ENCODE results near the gene ATG13. TPM values are rescaled to one million over a fixed set of nuclear protein-coding genes. Genes with fewer than 3 reads are reported as not detected.

The ATG13 gene
- total RNA-seq, 2 experiments from 2014 or later = 52.5 to 59.0 TPM

DNA sequence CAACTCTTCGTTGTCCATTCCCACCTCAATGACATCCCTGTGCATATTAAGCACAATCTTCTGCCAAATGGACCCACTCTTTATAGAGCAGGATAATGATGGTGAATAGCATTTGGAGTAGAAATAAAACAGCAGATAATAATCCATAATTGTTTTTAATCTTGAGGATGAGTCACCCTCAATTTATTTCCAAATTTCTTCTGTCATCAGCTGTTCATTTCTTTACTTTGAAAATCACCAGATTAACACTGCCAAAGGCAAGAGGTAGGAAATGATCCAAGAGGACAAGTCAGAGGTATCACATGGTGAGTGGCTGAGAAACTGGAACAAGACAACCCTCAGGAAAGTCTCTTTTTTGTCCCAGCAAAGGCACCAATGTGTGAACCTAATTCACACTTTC lies 16.2 kb upstream of the ATG13 start:
- CTCF ChIA-PET = no interaction called here
- POLR2A ChIA-PET = no interaction called here

DNA sequence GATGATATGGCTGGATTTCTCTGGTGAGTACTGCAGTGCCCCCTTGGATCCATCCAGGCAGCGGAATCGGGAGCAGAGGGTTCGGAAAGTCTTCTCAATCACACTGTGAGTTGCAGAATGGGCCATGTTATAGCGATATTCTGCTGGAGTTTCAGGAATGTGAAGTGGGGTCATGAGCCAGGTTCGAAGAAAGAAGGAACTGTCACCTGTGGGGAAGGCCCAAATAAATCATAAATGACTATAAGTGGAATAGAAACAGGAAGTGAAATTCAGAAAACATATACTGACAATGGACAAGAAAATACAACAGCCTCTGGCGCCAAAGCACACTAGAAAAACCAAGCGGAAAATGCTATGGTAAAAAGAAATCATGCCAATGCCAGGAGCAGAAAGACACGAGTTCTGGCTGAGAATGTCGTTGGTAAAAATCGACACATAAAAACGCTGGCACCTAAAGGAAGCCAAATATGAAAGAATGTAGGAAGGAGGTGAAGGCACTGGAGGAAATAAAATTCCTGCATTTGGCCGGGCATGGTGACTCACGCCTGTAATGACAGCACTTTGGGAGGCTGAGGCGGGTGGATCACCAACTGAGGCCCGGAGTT lies 13.5 kb upstream of the ATG13 start:
- ChIA-PET CTCF (no interaction called here), POLR2A (no interaction called here)

DNA sequence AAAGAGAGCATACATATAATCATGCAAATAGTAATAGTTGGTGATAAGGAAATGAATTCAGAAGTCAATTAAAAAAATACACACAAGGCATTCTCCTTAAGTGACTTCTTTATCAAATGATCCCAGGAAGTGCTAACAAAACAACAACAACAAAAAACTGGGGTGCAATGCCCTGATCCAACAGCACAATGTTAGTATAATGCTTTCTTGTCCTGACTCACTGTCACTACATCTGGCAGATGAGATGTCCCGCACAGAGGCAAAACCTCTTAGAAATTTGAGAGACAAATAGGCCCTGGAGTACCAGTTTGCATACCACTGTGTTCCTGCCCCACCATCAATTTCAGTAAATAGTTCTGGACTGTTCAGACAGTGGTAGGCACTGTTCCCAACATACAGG lies 12.6 kb upstream of the ATG13 start:
- POLR2A ChIA-PET = no interaction called here
- CTCF ChIA-PET = interaction anchor here (0.7 kb wide), 1 partner anchor 48 kb away, joined by 3 read pairs; no protein-coding TSS in a partner anchor

DNA sequence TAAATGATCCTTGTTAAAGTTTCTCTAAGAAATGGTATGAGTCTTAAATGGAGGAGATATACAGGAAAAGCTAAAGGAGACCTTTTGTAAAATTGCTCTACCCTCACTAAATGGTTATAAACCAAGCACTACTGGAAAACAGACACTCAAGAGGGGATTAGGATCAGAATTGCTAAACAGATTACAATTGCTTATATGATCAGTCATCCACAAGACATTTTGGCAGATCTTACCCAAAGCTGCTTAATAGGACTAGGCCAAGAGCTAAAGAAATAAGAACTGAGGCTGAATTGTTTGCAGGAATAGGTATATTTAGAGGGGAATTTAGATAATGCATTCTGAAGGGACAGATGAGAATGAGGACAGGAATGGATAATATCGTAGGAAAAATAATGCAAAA lies 9.8 kb upstream of the ATG13 start:
- CTCF ChIA-PET = no interaction called here

DNA sequence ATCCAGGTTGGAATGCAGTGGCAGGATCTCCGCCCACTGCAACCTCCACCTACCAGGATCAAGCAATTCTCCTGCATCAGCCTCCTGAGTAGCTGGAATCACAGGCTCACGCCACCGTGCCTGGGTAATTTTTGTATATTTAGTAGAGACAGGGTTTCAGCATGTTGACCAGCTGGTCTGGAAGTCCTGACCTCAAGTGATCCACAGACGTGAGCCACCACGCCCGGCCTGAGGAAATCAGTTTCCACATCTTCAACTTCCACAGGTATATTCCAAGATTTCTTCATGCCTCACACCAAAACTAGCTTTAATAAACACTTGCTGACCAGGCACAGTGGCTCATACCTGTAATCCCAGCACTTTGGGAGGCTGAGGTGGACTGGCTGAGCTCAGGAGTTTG lies 8.0 kb upstream of the ATG13 start:
- ChIA-PET POLR2A (interaction anchor here (0.7 kb wide), 1 partner anchor 763 kb away, joined by 9 read pairs; no protein-coding TSS in a partner anchor), CTCF (interaction anchor here (0.7 kb wide), 1 partner anchor 327 kb away, joined by 3 read pairs; no protein-coding TSS in a partner anchor)

More for the DNA sequence above, 9.8 kb upstream of the ATG13 start:
- POLR2A ChIA-PET = interaction anchor here (0.5 to 0.7 kb wide), 2 partner anchors 15 to 100 kb away, joined by 3 to 6 read pairs; no protein-coding TSS in a partner anchor

DNA sequence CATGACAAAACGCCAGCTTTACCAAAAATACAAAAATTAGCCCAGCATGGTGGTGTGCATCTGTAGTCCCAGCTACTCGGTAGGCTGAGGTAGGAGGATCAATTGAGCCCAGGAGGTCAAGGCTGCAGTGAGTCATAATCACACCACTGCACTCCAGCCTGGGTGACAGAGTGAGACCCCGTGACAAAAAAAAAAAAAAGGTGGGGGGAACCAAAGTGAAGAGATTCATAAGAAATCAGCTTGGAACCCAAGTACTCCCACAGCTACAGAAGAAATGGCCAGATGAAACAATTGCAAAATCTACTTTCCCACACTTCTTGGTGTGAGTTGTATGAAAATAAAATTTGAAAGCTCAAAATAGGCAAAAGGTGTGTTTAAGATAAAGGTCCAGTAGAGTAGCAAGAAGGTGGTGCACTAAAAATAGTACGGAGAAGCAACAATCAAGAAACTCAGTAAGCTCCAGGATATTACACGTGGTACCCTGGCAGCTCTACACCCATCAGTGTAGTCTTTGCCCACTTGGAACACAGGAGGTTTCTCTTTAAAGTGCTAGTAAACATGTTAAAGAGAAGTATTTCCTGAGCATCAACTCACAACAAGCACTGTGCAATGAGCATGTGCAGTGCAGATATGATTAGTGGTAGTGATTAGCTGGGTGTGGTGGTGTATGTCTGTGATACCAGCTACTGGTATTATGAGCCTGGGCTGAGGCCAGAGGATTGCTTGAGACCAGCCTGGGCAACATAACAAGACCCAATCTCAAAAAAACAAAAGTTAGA lies 5.6 kb upstream of the ATG13 start:
- ChIA-PET CTCF (interaction anchor here (0.7 kb wide), 1 partner anchor 70 kb away, joined by 3 read pairs; no protein-coding TSS in a partner anchor), POLR2A (no interaction called here)

DNA sequence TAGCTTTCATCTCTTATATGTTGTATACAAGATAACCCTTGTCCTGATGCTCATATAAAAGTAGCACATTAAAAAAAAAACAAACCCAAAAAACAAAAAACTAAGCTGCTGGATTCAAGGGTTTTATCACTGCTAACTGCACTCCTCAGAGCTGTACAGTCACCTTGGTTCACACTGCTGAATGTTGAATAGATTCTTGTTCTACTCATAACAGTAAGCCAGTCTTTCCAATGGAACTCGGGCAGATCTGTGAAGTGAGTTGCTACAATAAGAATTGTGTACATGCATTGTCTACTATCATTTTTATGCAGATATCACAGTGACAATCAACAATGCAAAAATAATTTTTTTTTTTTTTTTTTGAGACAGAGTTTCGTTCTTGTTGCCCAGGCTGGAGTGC lies 5.0 kb upstream of the ATG13 start:
- CTCF ChIA-PET = interaction anchor here (0.7 kb wide), 1 partner anchor 70 kb away, joined by 3 read pairs; no protein-coding TSS in a partner anchor
- POLR2A ChIA-PET = no interaction called here

DNA sequence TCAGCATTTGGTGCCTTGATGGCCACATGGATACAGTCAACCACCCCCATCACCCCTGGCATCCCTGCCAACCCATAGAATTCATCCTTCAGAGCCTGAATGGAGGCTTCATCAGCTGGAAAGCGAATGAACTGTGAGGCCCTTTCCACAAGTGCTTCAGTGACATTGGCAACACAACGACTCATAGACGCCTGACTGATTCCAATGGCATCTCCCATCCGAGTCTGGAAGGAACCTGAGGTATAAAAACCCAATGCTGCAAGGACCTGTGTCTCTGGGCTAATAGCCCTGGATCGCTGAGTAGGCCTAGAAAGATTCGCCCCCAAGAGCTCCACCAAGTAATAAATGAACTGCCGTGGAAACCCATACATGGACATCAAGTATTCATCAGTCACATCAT lies 1.6 kb upstream of the ATG13 start:
- ChIA-PET CTCF (interaction anchor here (1.1 kb wide), 1 partner anchor 87 kb away, joined by 3 read pairs; no protein-coding TSS in a partner anchor), POLR2A (interaction anchor here (0.6 to 1.7 kb wide), 2 partner anchors 22 to 41 kb away, joined by 4 to 6 read pairs; partner anchors contain the start of gene AMBRA1)

DNA sequence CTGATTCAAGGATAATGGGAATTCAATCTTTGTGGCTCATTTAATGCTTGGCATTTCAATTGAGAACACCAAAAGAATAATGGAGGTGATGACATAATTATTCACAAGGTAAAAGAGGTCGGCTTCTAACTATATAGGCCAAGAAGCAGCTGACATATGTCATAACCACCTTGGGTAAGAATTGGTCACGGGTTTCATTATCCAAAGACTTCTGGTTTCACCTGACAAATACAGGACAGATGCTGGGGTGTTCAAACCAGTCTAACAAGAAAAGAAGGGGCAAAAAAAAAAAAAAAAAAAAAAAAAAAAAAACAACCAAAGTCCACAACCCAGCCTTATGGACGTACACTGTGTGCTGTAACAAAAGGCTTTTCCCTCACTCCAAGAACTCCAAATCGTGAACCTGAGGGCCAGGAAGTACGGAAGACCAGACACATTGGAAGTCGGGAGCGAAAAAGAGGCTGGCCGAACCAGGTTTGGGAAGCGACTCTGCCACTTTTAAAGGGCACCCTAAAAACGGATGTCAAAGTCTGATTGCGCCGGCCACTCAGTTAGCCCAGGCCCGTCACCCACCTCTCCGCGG lies 711 bp upstream of the ATG13 start:
- CTCF ChIA-PET = interaction anchor here (0.6 to 1.3 kb wide), 6 partner anchors 25 to 653 kb away, joined by 3 to 8 read pairs (median 4); partner anchors contain the start of gene MADD

DNA sequence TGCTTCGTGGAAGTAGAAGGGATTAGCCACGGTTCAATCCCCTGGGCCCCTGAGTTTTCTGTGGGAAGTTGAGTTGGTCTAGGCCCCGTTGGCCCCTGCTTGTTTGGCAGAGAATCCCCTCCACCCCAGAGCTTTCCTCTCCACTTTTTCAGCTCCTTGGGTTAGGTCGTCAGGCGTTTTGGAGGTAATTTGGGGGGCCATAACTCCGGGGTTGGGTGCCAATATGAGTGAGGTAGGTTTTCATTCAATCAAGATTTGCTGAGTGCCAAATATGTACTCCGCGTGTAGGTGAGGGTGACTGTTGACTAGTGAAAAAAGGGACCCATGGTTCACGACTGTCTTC lies 590 bp downstream of the ATG13 start:
- CTCF ChIA-PET = interaction anchor here (0.8 to 1.8 kb wide), 9 partner anchors 13 to 257 kb away, joined by 3 to 8 read pairs (median 3); partner anchors contain the start of gene AMBRA1
- POLR2A ChIA-PET = interaction anchor here (0.6 to 1.0 kb wide), 3 partner anchors 53 to 645 kb away, joined by 3 to 7 read pairs (median 4); no protein-coding TSS in a partner anchor

More for the DNA sequence above, 711 bp upstream of the ATG13 start:
- POLR2A ChIA-PET = interaction anchor here (0.7 to 1.7 kb wide), 2 partner anchors 23 to 126 kb away, joined by 4 to 11 read pairs; partner anchors contain the start of gene AMBRA1

DNA sequence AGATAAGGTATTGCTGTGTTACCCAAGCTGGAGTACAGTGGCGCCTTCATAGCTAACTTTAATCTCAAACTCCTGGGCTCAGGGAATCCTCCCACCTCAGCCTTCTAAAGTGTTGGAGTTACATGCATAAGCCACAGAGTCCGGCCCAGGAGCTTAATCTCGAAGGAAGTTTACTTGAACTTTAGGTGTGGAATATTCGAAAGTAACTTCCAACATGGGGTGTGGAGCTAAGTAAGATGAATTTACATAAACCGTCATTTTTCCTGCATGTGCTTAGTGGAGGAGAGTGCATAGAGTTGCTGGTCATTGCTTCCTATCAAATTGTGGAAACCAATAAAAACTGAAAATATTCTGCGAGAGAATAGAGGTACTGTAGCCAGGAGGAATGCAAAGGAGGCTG lies 1.5 kb downstream of the ATG13 start:
- ChIA-PET CTCF (interaction anchor here (0.6 to 1.8 kb wide), 8 partner anchors 9 to 251 kb away, joined by 3 to 4 read pairs (median 3); partner anchors contain the start of gene AMBRA1), POLR2A (no interaction called here)

DNA sequence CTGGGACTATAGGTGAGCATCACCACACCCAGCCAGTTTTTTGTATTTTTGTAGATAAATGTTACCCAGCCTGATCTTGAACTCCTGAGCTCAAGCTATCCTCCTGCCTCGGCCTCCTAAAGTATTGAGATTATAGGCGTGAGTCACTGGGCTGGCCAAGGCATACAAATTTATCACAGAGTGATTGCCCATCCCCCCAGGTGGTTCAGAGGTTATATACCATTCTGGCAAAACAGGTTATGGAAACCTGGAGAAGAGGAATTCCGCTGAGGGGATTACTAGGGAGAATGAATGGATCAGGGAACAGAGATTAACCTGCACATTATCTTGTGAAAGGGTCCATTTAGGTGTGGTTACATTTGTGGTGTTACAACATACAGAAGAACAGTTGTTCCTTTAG lies 8.1 kb downstream of the ATG13 start:
- CTCF ChIA-PET = interaction anchor here (0.8 kb wide), 1 partner anchor 69 kb away, joined by 3 read pairs; no protein-coding TSS in a partner anchor

DNA sequence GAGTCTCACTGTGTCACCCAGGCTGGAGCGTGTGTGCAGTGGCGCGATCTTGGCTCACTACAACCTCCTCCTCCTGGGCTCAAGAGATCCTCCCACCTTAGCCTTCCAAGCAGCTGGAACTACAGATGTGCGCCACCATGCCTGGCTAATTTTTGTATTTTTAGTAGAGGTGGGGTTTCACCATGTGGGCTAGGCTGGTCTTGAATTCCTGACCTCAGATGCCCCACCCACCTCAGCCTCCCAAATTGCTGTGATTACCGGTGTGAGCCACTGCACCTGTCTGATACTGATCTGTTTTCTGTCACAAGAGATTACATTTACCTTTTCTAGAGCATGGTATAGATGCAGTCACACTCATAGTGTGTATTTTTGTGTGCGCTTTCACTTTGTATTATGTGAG lies 11.6 kb downstream of the ATG13 start:
- ChIA-PET POLR2A (no interaction called here), CTCF (no interaction called here)

More for the DNA sequence above, 8.1 kb downstream of the ATG13 start:
- POLR2A ChIA-PET = no interaction called here

DNA sequence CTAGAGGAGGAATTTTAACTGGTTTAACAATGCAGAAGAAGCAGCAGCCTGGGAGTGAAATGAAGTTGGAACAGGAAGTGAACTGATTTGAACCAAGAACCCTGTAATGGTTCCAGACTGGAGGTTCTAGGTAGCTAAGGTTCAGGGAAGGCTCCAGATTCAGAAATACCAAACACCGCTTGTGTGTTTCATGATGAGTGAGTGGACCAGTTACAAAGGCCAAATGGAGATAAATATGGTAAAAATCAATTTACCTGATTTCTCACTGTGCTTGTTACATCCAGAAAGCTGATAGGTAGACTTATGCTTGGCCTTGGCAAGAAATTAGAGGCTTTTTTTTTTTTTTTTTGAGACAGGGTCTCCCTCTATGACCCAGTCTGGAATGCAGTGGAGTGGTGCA lies 12.9 kb downstream of the ATG13 start:
- CTCF ChIA-PET = interaction anchor here (0.6 to 0.9 kb wide), 3 partner anchors 9 to 89 kb away, joined by 3 to 5 read pairs (median 3); no protein-coding TSS in a partner anchor
- POLR2A ChIA-PET = no interaction called here

DNA sequence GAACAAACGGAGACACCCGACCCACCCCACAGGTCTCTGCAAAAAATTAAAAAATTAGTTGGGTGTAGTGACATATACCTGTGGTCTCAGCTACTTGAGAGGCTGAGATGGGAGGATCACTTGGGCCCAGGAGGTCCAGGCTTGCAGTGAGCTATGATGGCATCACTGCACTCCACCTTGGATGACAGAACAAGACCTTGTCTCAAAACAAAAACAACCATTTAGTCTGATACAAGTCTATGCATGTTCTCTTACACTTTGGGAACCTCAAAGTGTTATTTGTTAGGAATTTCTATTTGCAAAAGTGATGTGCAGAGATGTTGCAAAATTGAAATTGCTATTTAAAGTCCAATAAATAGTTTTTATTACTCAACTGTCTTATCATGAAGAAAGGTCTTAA lies 14.3 kb downstream of the ATG13 start:
- POLR2A ChIA-PET = interaction anchor here (0.9 kb wide), 1 partner anchor 11 kb away, joined by 4 read pairs; no protein-coding TSS in a partner anchor
- CTCF ChIA-PET = no interaction called here

DNA sequence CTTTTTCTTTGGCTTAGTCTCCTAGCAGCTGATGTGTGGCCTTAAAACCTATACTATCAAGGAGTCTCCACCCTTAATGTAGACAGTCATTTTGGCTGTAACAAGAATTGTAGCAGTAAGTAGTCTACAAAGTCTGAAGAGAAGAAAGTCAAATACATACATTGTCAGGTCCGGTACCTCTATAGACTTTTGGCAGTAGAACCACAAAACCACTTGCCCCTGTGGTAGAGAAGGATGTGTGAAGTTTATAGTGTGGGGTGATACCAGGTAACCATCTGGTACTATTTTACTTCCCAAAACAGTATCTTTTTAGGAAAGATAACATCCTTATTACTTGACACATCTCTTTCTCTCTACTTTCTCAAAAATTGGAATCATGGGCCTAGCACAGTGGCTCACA lies 15.1 kb downstream of the ATG13 start:
- POLR2A ChIA-PET = no interaction called here

DNA sequence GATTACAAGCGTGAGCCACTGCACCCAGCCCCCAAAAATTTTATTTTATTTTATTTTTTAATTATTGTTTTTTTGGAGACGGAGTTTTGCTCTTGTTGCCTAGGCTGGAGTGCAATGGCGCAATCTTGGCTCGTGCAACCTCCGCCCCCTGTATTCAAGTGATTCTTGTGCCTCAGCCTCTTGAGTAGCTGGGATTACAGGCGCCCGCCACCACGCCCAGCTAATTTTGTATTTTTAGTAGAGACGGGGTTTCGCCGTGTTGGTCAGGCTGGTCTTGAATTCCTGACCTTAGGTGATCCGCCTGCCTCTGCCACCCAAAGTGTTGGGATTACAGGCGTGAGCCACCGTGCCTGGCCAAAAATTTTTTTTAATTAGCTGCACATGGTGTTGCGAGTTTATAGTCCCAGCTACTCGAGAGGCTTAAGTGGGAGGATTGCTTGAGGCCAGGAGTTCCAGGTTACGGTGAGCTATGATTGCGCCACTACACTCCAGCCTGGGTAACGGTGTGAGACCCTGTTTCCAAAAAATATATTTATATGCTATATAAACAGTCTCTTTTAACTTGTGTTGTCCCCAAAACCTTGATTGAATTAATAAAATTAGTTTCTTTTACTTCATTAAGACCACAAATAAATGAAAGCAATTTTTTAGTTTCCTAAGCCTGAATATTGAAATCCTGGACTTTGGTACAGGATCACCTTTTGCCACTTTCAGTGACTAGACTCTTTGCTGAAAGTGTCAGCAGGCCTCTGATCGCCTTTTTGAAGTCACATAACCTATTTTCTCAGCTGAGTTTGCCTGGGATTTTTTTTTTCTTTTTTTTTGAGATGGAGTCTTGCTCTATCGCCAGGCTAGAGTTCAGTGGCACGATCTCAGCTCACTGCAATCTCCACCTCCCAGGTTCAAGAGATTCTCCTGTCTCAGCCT lies 16.2 kb downstream of the ATG13 start:
- ChIA-PET CTCF (no interaction called here), POLR2A (interaction anchor here (0.6 kb wide), 1 partner anchor 9 kb away, joined by 3 read pairs; no protein-coding TSS in a partner anchor)

More for the DNA sequence above, 15.1 kb downstream of the ATG13 start:
- CTCF ChIA-PET = no interaction called here

DNA sequence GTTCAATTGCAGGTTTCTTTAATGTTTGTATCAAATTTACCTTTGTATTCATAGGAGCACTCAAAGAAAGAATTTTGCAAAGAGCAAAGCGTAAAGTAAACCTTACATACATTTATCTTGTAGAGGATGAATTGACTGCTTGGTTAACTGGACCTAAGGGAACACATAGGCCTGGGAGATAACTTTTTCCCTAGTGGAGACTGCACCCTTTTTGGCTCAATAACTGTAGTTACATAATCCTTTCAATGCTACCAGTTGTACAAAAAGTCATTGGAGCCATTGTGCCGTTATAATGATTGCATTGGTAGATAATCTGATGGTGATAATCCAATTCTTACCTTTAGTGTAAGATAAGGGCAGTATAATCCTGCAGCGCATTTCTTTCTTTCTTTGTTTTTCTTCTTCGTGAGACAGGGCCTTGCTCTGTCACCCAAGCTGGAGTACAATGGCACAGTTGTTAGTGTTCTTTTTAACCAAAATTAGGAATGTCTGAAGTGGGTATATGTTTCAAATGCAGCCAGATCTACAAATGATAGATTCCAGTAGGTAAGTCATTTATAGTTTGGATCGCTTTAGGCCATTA lies 18.3 kb downstream of the ATG13 start:
- POLR2A ChIA-PET = no interaction called here
- CTCF ChIA-PET = no interaction called here

All from activated CD8-positive, alpha-beta memory T cell treated with anti-CD3 and anti-CD28 coated beads for 36 hours (primary cell).